ENCODE data around the gene NSF.

Gene NSF

GRCh38 chr17:46785696-46786095 is 195.2 kb downstream of the NSF start:
- ChIA-PET POLR2A (no interaction called here), CTCF (no interaction called here)
- 92% methylated on average over 3 of the region's 7 CpGs for WGBS (ENCODE audit: insufficient coverage)

DNA sequence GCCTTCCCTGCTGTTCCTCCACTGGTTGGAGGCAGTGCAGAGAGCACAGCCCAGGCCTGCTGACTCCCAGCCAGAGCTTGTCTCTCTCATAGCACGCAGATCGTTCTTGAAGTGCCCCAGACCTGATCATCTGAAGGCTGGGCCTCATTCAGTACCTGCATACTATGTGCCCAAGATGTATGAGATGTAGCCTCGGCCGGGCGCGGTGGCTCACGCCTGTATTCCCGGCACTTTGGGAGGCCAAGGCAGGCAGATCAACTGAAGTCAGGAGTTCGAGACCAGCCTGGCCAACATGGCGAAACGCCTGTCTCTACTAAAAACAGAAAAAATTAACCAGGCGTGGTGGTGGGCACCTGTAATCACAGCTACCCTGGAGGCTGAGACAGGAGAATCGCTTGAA is 197.0 kb downstream of the NSF start:
- no peak overlapping the region for H3K27ac ChIP-seq (ENCODE audit: insufficient read depth in 1 of 2, low read depth in 1 of 2, low read length in 2 of 2, poor library complexity in 1 of 2, severe bottlenecking in 2 of 2)
- WGBS (ENCODE audit: insufficient coverage): 97% methylated on average over 10 of the region's 13 CpGs
- no peaks in the 10 kb centered on the region for H3K9me3 ChIP-seq (ENCODE audit: control extremely low read depth in 1 of 5, control insufficient read depth in 4 of 5, insufficient read depth in 2 of 5, low read depth in 1 of 5, low read length in 4 of 5)
- no peak overlapping the region for H3K4me3 ChIP-seq (ENCODE audit: control insufficient read depth in 1 of 7, extremely low read depth in 1 of 7, insufficient read depth in 4 of 7, low read depth in 2 of 7, low read length in 6 of 7)
- H3K27me3 ChIP-seq (replicated peaks in 2 of 5; ENCODE audit: control insufficient read depth in 4 of 5, insufficient read depth in 5 of 5, low read length in 4 of 5): peaks cover 0 to 19% (median 8%) of the 10 kb centered on the region in 5 experiments
- CTCF ChIA-PET: interaction anchor here (0.6 kb wide), 1 partner anchor 146 kb away, joined by 3 read pairs; no protein-coding TSS in a partner anchor
- H3K4me1 ChIP-seq (ENCODE audit: control extremely low read depth in 1 of 4, control insufficient read depth in 4 of 4, insufficient read depth in 4 of 4, low read length in 3 of 4): no peaks in the 10 kb centered on the region
- no peak for DNase-seq
- no peaks in the 10 kb centered on the region for H3K36me3 ChIP-seq (ENCODE audit: control insufficient read depth in 4 of 4, insufficient read depth in 4 of 4, low read length in 3 of 4)
- POLR2A ChIA-PET: no interaction called here

More at GRCh38 chr17:46785696-46786095, 195.2 kb downstream of the NSF start:
- no peak overlapping the region for H3K4me3 ChIP-seq (ENCODE audit: control insufficient read depth in 1 of 7, extremely low read depth in 1 of 7, insufficient read depth in 4 of 7, low read depth in 2 of 7, low read length in 6 of 7)
- no peaks in the 10 kb centered on the region for H3K4me1 ChIP-seq (ENCODE audit: control extremely low read depth in 1 of 4, control insufficient read depth in 4 of 4, insufficient read depth in 4 of 4, low read length in 3 of 4)
- DNase-seq: no peak
- H3K36me3 ChIP-seq (ENCODE audit: control insufficient read depth in 4 of 4, insufficient read depth in 4 of 4, low read length in 3 of 4): no peaks in the 10 kb centered on the region
- H3K27ac ChIP-seq (ENCODE audit: insufficient read depth in 1 of 2, low read depth in 1 of 2, low read length in 2 of 2, poor library complexity in 1 of 2, severe bottlenecking in 2 of 2): no peak overlapping the region
- peaks cover 0 to 12% (median 5%) of the 10 kb centered on the region in 5 experiments for H3K27me3 ChIP-seq (replicated peaks in 2 of 5; ENCODE audit: control insufficient read depth in 4 of 5, insufficient read depth in 5 of 5, low read length in 4 of 5)
- H3K9me3 ChIP-seq (ENCODE audit: control extremely low read depth in 1 of 5, control insufficient read depth in 4 of 5, insufficient read depth in 2 of 5, low read depth in 1 of 5, low read length in 4 of 5): no peaks in the 10 kb centered on the region

GRCh38 chr17:46788300-46788699 is 197.8 kb downstream of the NSF start:
- ChIA-PET POLR2A (no interaction called here), CTCF (no interaction called here)
- Histone ChIP-seq H3K27ac (ENCODE audit: insufficient read depth in 1 of 2, low read depth in 1 of 2, low read length in 2 of 2, poor library complexity in 1 of 2, severe bottlenecking in 2 of 2) (no peak overlapping the region), H3K4me1 (ENCODE audit: control extremely low read depth in 1 of 4, control insufficient read depth in 4 of 4, insufficient read depth in 4 of 4, low read length in 3 of 4) (no peaks in the 10 kb centered on the region), H3K9me3 (ENCODE audit: control extremely low read depth in 1 of 5, control insufficient read depth in 4 of 5, insufficient read depth in 2 of 5, low read depth in 1 of 5, low read length in 4 of 5) (no peaks in the 10 kb centered on the region), H3K4me3 (ENCODE audit: control insufficient read depth in 1 of 7, extremely low read depth in 1 of 7, insufficient read depth in 4 of 7, low read depth in 2 of 7, low read length in 6 of 7) (no peak overlapping the region), H3K27me3 (replicated peaks in 2 of 5; ENCODE audit: control insufficient read depth in 4 of 5, insufficient read depth in 5 of 5, low read length in 4 of 5) (peaks cover 0 to 24% (median 9%) of the 10 kb centered on the region in 5 experiments), H3K36me3 (ENCODE audit: control insufficient read depth in 4 of 4, insufficient read depth in 4 of 4, low read length in 3 of 4) (no peaks in the 10 kb centered on the region)
- DNase-seq: no peak
- WGBS (ENCODE audit: insufficient coverage): 100% methylated on average over 2 of the region's 5 CpGs

- Histone ChIP-seq H3K27ac (ENCODE audit: insufficient read depth in 1 of 2, low read depth in 1 of 2, low read length in 2 of 2, poor library complexity in 1 of 2, severe bottlenecking in 2 of 2) (no peak overlapping the region), H3K9me3 (ENCODE audit: control extremely low read depth in 1 of 5, control insufficient read depth in 4 of 5, insufficient read depth in 2 of 5, low read depth in 1 of 5, low read length in 4 of 5) (no peaks in the 10 kb centered on the region), H3K4me3 (ENCODE audit: control insufficient read depth in 1 of 7, extremely low read depth in 1 of 7, insufficient read depth in 4 of 7, low read depth in 2 of 7, low read length in 6 of 7) (no peak overlapping the region), H3K36me3 (ENCODE audit: control insufficient read depth in 4 of 4, insufficient read depth in 4 of 4, low read length in 3 of 4) (no peaks in the 10 kb centered on the region), H3K27me3 (replicated peaks in 2 of 5; ENCODE audit: control insufficient read depth in 4 of 5, insufficient read depth in 5 of 5, low read length in 4 of 5) (peaks cover 0 to 26% (median 9%) of the 10 kb centered on the region in 5 experiments), H3K4me1 (ENCODE audit: control extremely low read depth in 1 of 4, control insufficient read depth in 4 of 4, insufficient read depth in 4 of 4, low read length in 3 of 4) (no peaks in the 10 kb centered on the region)
- POLR2A ChIA-PET: no interaction called here
- CTCF ChIA-PET: no interaction called here
- no peak for DNase-seq
- WGBS (ENCODE audit: insufficient coverage): 92% methylated on average over 6 of the region's 7 CpGs
These were observed 198.3 kb downstream of the NSF start for GRCh38 chr17:46788796-46789195.

DNA sequence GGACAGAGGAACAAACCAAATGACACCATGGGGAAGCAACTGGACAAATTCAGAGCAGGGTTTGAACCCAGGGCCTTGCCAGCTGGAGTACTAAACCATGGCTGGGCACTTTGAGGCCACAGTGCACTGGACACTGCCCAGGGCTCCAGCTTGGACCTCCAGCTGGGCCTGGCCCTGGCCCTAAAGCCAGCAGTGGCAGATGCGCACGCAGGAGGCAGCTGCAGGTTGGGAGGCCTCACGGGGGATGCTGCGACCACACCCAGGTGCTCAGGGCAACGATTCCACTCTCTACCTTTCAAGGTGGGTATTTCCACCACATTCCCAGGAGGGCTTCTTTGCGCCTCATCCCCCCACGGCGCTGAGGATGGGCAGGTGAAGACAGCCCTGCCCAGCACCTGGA is 199.1 kb downstream of the NSF start:
- DNase-seq: no peak
- no peak overlapping the region for H3K27ac ChIP-seq (ENCODE audit: insufficient read depth in 1 of 2, low read depth in 1 of 2, low read length in 2 of 2, poor library complexity in 1 of 2, severe bottlenecking in 2 of 2)
- H3K9me3 ChIP-seq (ENCODE audit: control extremely low read depth in 1 of 5, control insufficient read depth in 4 of 5, insufficient read depth in 2 of 5, low read depth in 1 of 5, low read length in 4 of 5): no peaks in the 10 kb centered on the region
- ChIA-PET CTCF (no interaction called here), POLR2A (no interaction called here)
- 93% methylated on average over 7 of the region's 8 CpGs for WGBS (ENCODE audit: insufficient coverage)
- H3K4me3 ChIP-seq (ENCODE audit: control insufficient read depth in 1 of 7, extremely low read depth in 1 of 7, insufficient read depth in 4 of 7, low read depth in 2 of 7, low read length in 6 of 7): no peak overlapping the region
- H3K36me3 ChIP-seq (ENCODE audit: control insufficient read depth in 4 of 4, insufficient read depth in 4 of 4, low read length in 3 of 4): no peaks in the 10 kb centered on the region
- no peaks in the 10 kb centered on the region for H3K4me1 ChIP-seq (ENCODE audit: control extremely low read depth in 1 of 4, control insufficient read depth in 4 of 4, insufficient read depth in 4 of 4, low read length in 3 of 4)
- peaks cover 0 to 32% (median 9%) of the 10 kb centered on the region in 5 experiments for H3K27me3 ChIP-seq (replicated peaks in 2 of 5; ENCODE audit: control insufficient read depth in 4 of 5, insufficient read depth in 5 of 5, low read length in 4 of 5)

DNA sequence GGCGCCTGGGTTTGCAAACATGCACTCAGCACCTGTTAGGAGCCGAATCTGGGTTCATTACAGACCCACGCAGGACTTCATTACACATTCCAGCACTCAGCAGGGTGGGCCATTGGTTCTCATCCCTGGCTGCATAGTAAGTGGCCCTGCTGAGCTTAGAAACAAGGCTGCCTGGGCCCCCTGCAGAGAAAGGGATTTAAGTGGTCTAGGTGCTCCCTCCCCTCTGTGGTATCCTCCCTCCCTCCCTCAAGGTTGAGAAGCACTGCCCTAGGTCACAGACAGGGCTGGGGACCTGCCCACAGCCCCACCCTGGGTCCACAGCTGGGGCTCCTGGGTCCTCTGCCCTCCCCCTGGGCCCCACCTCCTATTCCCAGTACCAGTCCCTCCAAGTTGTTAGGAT is 199.7 kb downstream of the NSF start:
- Histone ChIP-seq H3K27ac (ENCODE audit: insufficient read depth in 1 of 2, low read depth in 1 of 2, low read length in 2 of 2, poor library complexity in 1 of 2, severe bottlenecking in 2 of 2) (no peak overlapping the region), H3K27me3 (replicated peaks in 2 of 5; ENCODE audit: control insufficient read depth in 4 of 5, insufficient read depth in 5 of 5, low read length in 4 of 5) (peaks cover 0 to 35% (median 10%) of the 10 kb centered on the region in 5 experiments), H3K4me3 (ENCODE audit: control insufficient read depth in 1 of 7, extremely low read depth in 1 of 7, insufficient read depth in 4 of 7, low read depth in 2 of 7, low read length in 6 of 7) (no peak overlapping the region), H3K9me3 (ENCODE audit: control extremely low read depth in 1 of 5, control insufficient read depth in 4 of 5, insufficient read depth in 2 of 5, low read depth in 1 of 5, low read length in 4 of 5) (no peaks in the 10 kb centered on the region), H3K36me3 (ENCODE audit: control insufficient read depth in 4 of 4, insufficient read depth in 4 of 4, low read length in 3 of 4) (no peaks in the 10 kb centered on the region), H3K4me1 (ENCODE audit: control extremely low read depth in 1 of 4, control insufficient read depth in 4 of 4, insufficient read depth in 4 of 4, low read length in 3 of 4) (no peaks in the 10 kb centered on the region)
- ChIA-PET CTCF (no interaction called here), POLR2A (no interaction called here)
- no peak for DNase-seq
- 92% methylated on average over 3 of the region's 3 CpGs for WGBS (ENCODE audit: insufficient coverage)

- H3K9me3 ChIP-seq (ENCODE audit: control extremely low read depth in 1 of 5, control insufficient read depth in 4 of 5, insufficient read depth in 2 of 5, low read depth in 1 of 5, low read length in 4 of 5): no peaks in the 10 kb centered on the region
- no peak for DNase-seq
- ChIA-PET CTCF (no interaction called here), POLR2A (no interaction called here)
- H3K27ac ChIP-seq (ENCODE audit: insufficient read depth in 1 of 2, low read depth in 1 of 2, low read length in 2 of 2, poor library complexity in 1 of 2, severe bottlenecking in 2 of 2): no peak overlapping the region
- no peaks in the 10 kb centered on the region for H3K4me1 ChIP-seq (ENCODE audit: control extremely low read depth in 1 of 4, control insufficient read depth in 4 of 4, insufficient read depth in 4 of 4, low read length in 3 of 4)
- H3K4me3 ChIP-seq (ENCODE audit: control insufficient read depth in 1 of 7, extremely low read depth in 1 of 7, insufficient read depth in 4 of 7, low read depth in 2 of 7, low read length in 6 of 7): no peak overlapping the region
- peaks cover 0 to 44% (median 16%) of the 10 kb centered on the region in 5 experiments for H3K27me3 ChIP-seq (replicated peaks in 2 of 5; ENCODE audit: control insufficient read depth in 4 of 5, insufficient read depth in 5 of 5, low read length in 4 of 5)
- WGBS (ENCODE audit: insufficient coverage): no CpG with 5 or more reads among the region's 5 CpGs
- no peaks in the 10 kb centered on the region for H3K36me3 ChIP-seq (ENCODE audit: control insufficient read depth in 4 of 4, insufficient read depth in 4 of 4, low read length in 3 of 4)
These were observed 201.1 kb downstream of the NSF start for GRCh38 chr17:46791531-46791930.

All from common myeloid progenitor, CD34-positive (primary cell).